ENCODE results near the gene USP48. TPM values are rescaled to one million over a fixed set of nuclear protein-coding genes. Genes with fewer than 3 reads are reported as not detected.

The USP48 gene
- total and polyA plus RNA-seq, 2 of the 8 experiments (the other 6 are each of a cell fraction or from before 2014, with no cell fraction given) = 12.8 to 83.5 TPM

DNA sequence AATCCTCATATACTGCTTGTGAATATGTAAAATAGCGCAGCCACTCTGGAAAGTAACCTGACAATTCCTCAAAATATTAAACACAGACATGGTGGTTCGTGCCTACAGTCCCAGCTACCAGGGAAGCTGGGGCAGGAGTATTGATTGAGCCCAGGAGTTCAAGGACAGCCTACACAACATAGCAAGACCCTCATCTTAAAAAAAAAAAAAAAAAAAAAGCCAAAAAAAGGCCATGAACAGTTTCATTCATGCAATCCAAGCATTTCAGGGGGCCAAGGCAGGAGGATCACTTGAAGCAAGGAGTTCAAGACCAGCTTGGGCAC lies 4.6 kb downstream of the USP48 start:
- Histone ChIP-seq H2AFZ (ENCODE audit: low read length) (no peak overlapping the region), H3K27ac (ENCODE audit: low read depth, low read length) (no peak overlapping the region), H3K4me1 (replicated peaks in 1 of 4; ENCODE audit: control insufficient read depth in 3 of 4, insufficient read depth in 4 of 4, low read length in 3 of 4) (no peaks in the 10 kb centered on the region), H3K56ac (replicated peaks; ENCODE audit: insufficient read length, low read depth, low read length) (no peak overlapping the region), H2BK12ac (ENCODE audit: low read depth, low read length) (no peak overlapping the region), H4K8ac (ENCODE audit: extremely low read depth, insufficient read depth, low read length) (no peak overlapping the region), H3K79me2 (ENCODE audit: control insufficient read depth in 1 of 2, insufficient read depth in 2 of 2, low read length in 2 of 2) (peaks cover 58 to 92% of the 10 kb centered on the region in 2 experiments), H4K20me1 (replicated peaks in 1 of 2; ENCODE audit: control insufficient read depth in 1 of 2, insufficient read depth in 2 of 2, low read length in 2 of 2) (peaks cover 3 to 8% of the 10 kb centered on the region in 2 experiments), H3K79me1 (ENCODE audit: low read depth, low read length) (no peaks in the 10 kb centered on the region; the same call in 1 of the 2 replicates), H3K14ac (ENCODE audit: insufficient read length) (no peak overlapping the region), H3K23ac (ENCODE audit: insufficient read length) (no peak overlapping the region), H2BK120ac (replicated peaks; ENCODE audit: low read depth, low read length) (no peak overlapping the region), H3K9me3 (ENCODE audit: insufficient read depth in 2 of 2, low read depth in 1 of 2, low read length in 1 of 2) (0 out of 4 replicates have a peak, but pooled peaks cover 0 to 2% of the 10 kb centered on the region in 2 experiments), H4K91ac (replicated peaks; ENCODE audit: insufficient read length, low read length) (no peak overlapping the region), H3K27me3 (replicated peaks in 1 of 4; ENCODE audit: control insufficient read depth in 3 of 4, extremely low read depth in 1 of 4, insufficient read depth in 3 of 4, low read length in 3 of 4) (no peaks in the 10 kb centered on the region), H3K18ac (ENCODE audit: extremely low read depth, low read length) (no peak overlapping the region), H3K9ac (replicated peaks in 1 of 4; ENCODE audit: extremely low read depth in 1 of 4, low read depth in 3 of 4, low read length in 3 of 4) (no peak overlapping the region), H3K4me3 (ENCODE audit: extremely low read depth in 1 of 4, insufficient read depth in 2 of 4, low read depth in 3 of 4, low read length in 4 of 4) (no peak overlapping the region), H2BK5ac (ENCODE audit: low read depth, low read length) (no peak overlapping the region), H3K23me2 (ENCODE audit: low read depth, low read length) (peaks cover 3% of the 10 kb centered on the region), H2BK15ac (ENCODE audit: low read length) (no peak overlapping the region), H3K36me3 (ENCODE audit: control insufficient read depth in 2 of 4, insufficient read depth in 4 of 4, low read length in 3 of 4) (no peaks in the 10 kb centered on the region), H3K4me2 (ENCODE audit: insufficient read depth in 1 of 2, low read depth in 2 of 2, low read length in 2 of 2) (no peak overlapping the region), H2AK5ac (ENCODE audit: low read depth, low read length) (no peak overlapping the region), H3K4ac (replicated peaks; ENCODE audit: insufficient read length, low read depth, low read length) (no peak overlapping the region), H2BK20ac (ENCODE audit: low read length) (no peak overlapping the region), H4K5ac (ENCODE audit: insufficient read length, low read depth, low read length) (no peak overlapping the region)
- CTCF ChIA-PET (ENCODE audit: partially characterized antibody) = no interaction called here
- POLR2A ChIA-PET (ENCODE audit: partially characterized antibody) = no interaction called here
- no peak for FAIRE-seq
- 75% methylated on average over 2 of the region's 2 CpGs; no CpG with 5 or more reads in 1 of the 2 experiments for WGBS, 2 experiments (ENCODE audit: extremely low coverage in 1 of 2, insufficient coverage in 1 of 2, insufficient read length in 1 of 2, insufficient replicate concordance in 2 of 2, low coverage in 1 of 2, low lambda C conversion rate in 2 of 2, missing lambda C conversion rate in 1 of 2)
- DNase-seq (ENCODE audit: low read depth in 1 of 2, low spot score in 2 of 2) = no peak
- TF ChIP-seq TAF7 (optimal IDR thresholded peaks at IDR 0.05; ENCODE audit: borderline replicate concordance, low read depth, low read length) = no peak
- TF ChIP-seq JUND (IDR thresholded peaks at IDR 0.05; ENCODE audit: low read length) = no peak
- no peak for TF ChIP-seq TCF12 (IDR thresholded peaks at IDR 0.05; ENCODE audit: low read depth, low read length)
- TF ChIP-seq CTBP2 (IDR thresholded peaks at IDR 0.05; ENCODE audit: borderline replicate concordance, insufficient read depth, insufficient read length, low read length) = no peak
- no peak for TF ChIP-seq JUN (IDR thresholded peaks at IDR 0.05; ENCODE audit: low read depth, low read length)
- no peak for TF ChIP-seq KDM1A (IDR thresholded peaks at IDR 0.05; ENCODE audit: borderline replicate concordance, low read length)
- TF ChIP-seq CBX5 (IDR thresholded peaks at IDR 0.05; ENCODE audit: low read depth, low read length) = no peak
- TF ChIP-seq TEAD4 (IDR thresholded peaks at IDR 0.05; ENCODE audit: low read depth, low read length) = no peak
- no peak for TF ChIP-seq RXRA (IDR thresholded peaks at IDR 0.05; ENCODE audit: insufficient read depth, low read depth, low read length)
- no peak for TF ChIP-seq SP2 (IDR thresholded peaks at IDR 0.05; ENCODE audit: low read length)
- no peak for TF ChIP-seq SIX5 (IDR thresholded peaks at IDR 0.05; ENCODE audit: low read depth, low read length)
- TF ChIP-seq SAP30 (IDR thresholded peaks at IDR 0.05; ENCODE audit: insufficient read depth, insufficient replicate concordance, low read length) = no peak
- no peak for TF ChIP-seq EGR1 (IDR thresholded peaks at IDR 0.05; ENCODE audit: borderline replicate concordance, low read depth, low read length)
- TF ChIP-seq, protein P1, sequence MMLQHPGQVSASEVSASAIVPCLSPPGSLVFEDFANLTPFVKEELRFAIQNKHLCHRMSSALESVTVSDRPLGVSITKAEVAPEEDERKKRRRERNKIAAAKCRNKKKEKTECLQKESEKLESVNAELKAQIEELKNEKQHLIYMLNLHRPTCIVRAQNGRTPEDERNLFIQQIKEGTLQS (IDR thresholded peaks at IDR 0.05; ENCODE audit: insufficient read depth, low read depth, low read length) = no peak
